GM12891 (cell line): ENCODE results near the gene CD151.

Experiments used
- POLR2A ChIP-seq: IDR thresholded peaks from 2 replicates; pipeline ENCODE4 v1.6.1; 2011; ENCODE audit warnings: low read depth, low read length, control low read depth
- POLR2AphosphoS5 ChIP-seq: IDR thresholded peaks from 2 replicates; pipeline ENCODE4 v1.6.1; 2011; ENCODE audit warnings: low read depth, low read length, control low read depth
- SPI1 ChIP-seq: IDR thresholded peaks from 2 replicates; pipeline ENCODE4 v1.6.1; 2011; ENCODE audit warnings: low read depth, low read length, control low read depth
- TAF1 ChIP-seq: IDR thresholded peaks from 2 replicates; pipeline ENCODE4 v1.6.1; 2011; ENCODE audit warnings: low read depth, low read length, control low read depth

DNA sequence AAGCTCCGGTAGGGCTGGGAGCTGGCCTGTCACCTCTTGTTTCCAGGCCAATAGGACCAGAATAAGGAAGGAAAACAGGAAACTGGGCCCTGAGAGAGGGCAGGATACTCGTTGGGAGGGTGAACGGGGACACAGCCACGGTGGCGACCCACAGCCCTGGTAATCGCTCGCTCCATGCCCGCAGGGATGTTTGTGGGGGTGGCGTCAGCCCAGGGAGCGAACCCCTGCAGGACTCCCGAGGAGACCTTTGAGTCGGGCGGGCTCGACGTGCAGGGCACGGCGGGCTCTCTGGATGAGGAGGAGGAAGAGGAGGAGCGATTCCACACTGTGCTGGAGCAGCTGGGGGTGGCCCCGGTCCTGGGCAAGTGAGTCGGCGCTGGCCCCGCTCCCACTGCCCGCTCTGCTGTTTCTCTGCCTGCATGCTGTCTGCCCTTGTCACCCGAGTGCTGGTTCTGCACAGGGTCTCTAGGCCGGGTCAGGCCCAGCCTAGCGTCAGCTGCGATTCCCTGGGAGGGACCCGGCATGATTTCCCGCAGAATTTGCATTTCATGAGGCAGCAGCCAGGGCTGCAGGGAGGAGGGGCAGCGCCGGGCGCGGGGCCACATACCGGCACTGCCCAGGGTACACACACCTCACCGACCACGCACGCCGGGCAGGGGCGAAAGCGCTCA lies 3.4 kb upstream of the CD151 start:
- TF ChIP-seq POLR2A (no peak), POLR2AphosphoS5 (no peak), SPI1 (no peak), TAF1 (no peak)
